Lower leg skin (tissue), 3 donors: Measurements from ENCODE around the gene GABBR2.

Experiments
- CTCF ChIP-seq, 3 donors: fragments of 450-650 bp; IDR thresholded peaks; one replicate each; pipeline ENCODE4 v1.5.1; 2016; ENCODE audit warnings: antibody characterized with exemption in 3 of 3, mild to moderate bottlenecking in 3 of 3, moderate library complexity in 2 of 3
- POLR2A ChIP-seq, 2 donors: fragments of 450-650 bp; IDR thresholded peaks; one replicate each; pipeline ENCODE4 v1.6.1; 2016 to 2017; ENCODE audit warnings: antibody characterized with exemption in 2 of 2, mild to moderate bottlenecking in 1 of 2, moderate library complexity in 1 of 2

GRCh38 chr9:98359569-98359968, 349.2 kb downstream of the GABBR2 start:
- TF ChIP-seq POLR2A (IDR thresholded peaks at IDR 0.05) (no peak), CTCF (IDR thresholded peaks at IDR 0.05) (no peak)
